Urothelium cell line (cell line): ENCODE measurements around the gene CPED1.
A peak's percentile ranks its signal among the peaks of the same experiment; 100 is the strongest.
"Not testable (repeated sequence)": the region's sequence is repeated elsewhere in the genome, so short reads cannot be mapped to it uniquely, and the experiment has no call there.

Experiments used
- DNase-seq: peaks from one replicate; pipeline ENCODE4 v3.0.0; 2011; ENCODE audit warnings: low spot score, mixed read lengths
- FAIRE-seq: peaks from 2 replicates; lab custom pipeline; 2011; peaks lifted over from hg19 to GRCh38; lab: Jason Lieb, UNC

The CPED1 gene

DNA sequence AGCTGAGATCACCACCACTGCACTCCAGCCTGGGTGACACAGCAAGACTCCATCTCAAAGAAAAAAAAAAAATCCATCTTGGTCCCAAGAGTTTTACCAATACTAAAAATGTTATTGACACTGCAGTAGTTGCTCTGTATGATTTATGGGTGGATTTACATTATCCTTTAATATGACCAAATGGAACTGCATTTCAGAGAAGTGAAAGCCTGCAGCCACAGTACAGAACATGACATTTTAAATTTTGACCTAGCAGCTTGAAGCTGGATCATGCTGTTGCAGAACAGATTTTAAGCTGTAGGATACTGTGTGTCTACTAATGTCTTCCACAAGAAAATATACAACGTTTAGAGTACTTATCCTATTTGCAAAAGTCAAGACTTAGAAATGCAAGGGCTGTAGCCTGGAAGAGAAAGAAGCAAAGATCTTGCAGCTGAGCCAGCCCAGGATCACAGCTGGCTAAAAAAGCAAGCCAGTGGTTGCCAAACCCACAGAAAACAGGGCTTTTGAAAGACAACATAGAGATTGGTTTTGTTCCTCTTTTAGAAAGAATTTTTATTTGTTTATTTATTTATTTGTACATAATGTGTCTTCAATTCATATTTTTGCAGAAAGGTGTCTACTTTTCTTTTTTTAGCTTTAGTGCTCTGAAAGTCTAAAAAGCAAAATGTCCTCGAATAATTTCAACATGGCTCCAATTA is 285.1 kb downstream of the CPED1 start:
- DNase-seq = no peak
- no peak for FAIRE-seq

DNA sequence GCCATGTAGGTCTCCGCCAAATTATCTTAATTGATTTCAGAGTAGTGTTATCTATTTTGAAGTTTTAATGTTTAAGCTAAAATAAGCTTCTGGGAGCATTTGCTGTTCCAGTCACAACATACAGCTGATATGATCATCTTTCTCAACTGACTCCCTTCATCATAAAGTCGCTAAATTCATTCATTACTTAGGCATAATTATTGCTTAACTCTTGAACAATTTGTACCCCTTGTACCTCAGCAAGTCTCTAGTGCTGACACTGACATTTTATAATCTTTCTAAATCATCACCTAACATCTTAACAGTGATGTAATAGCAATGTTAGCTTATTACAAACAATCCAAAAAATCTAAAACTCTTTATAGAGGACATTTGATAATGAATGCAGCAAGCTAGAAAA is 286.0 kb downstream of the CPED1 start:
- DNase-seq = no peak

DNA sequence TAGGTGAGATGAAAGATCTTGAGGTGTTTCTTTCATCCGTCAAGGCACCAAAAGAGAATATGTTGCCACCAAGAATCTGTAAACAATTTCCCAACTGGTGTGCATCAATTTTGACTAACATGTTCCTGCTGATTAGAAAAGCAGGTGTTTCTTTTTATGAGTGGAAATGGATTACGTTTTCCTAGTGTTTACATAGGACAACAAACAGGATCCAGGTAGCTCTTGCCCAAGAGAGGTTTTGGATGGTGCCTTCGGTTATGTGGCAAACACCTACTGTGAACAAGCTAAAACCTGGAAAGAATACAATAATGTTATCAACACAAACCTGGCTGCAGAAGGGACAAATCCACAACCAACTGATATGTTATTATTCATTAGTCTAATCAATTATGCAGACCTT is 286.7 kb downstream of the CPED1 start:
- no peak for DNase-seq
- FAIRE-seq = no peak

More for the DNA sequence above, 286.0 kb downstream of the CPED1 start:
- no peak for FAIRE-seq

DNA sequence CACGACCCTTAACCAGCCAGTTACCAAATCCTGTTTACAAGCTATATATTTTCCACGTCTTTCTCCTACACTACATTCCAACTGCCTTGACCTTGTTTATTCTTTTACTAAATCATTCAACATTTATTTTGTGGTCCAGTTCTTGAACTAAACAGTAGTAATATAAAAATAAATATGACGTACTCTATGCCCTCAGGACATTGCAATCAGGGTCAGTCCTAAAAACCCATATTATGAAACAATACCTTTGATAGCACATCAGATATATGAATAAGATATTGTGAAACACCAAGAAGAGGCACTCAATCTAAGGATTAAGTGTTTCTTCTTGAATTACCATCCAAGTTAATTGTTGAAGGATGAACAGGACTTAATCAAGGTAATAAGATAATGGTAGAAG is 287.8 kb downstream of the CPED1 start:
- no peak for DNase-seq
- FAIRE-seq = no peak

DNA sequence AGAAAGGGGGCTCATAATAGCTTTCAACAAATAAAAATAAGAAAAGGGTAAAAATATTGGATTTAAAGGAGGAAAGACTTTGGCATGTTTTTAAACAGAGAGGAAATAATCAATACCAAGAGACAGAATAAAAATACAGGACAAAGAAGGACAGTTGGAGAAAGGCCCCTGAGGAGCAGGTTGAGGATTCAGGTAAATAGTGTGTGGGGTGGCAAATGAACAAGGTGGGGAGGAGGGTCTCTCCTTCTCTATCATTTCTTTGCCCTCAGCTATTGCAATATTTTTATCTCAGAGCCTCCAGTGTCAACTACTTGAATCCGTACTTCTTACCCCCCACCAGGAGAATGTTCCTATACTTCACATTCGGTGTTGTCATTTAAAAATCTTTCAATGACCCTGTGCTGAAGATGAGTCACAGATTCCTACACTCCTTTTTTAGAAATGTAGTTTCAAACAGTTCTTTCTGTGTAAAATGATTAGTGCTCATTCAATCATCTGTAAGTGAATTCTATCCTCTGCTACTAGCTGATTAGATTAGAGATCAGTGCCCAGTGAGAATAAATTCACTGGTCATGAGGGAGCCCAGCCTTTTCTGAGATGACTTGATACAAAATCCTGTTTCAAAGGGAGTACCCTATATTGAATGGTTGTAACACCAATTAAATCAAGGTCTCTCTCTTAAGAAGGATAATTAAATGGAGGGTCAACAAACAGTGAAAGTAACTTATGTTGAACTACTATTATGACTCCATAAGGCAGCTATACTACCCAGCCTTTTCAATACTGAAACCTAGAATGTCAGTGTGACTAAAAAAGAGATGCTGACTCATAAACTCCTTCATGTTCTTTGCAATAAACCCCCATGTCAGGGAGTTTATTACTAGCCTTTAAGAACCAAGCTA is 289.9 kb downstream of the CPED1 start:
- no peak for FAIRE-seq
- DNase-seq = peak; percentile 6

DNA sequence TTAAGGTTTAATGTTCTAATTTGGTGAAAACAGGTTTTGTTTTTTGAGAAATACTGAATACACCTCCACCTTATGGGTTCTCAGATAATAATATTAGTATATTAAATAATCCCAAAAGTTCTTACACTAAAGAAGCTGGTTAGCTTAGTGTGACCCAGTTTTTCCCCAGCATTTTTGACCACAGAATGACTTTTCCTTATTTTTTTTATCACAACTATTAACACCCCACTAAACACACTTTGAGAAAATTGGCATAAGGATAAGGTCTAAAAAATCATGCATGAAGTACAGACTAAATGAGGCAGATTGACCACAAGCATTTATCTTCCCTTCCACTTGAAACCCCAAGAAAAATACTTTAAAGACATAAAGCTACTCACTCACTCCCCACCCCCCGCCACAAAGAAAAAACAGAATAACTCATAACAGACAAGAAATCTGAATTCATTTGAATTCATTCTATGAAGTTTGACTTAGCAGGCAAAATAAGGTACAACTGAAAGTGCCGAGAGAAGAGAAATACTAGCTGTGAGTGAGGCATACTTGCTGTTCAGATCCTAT is 290.6 kb downstream of the CPED1 start:
- DNase-seq (no peak), FAIRE-seq (no peak)

DNA sequence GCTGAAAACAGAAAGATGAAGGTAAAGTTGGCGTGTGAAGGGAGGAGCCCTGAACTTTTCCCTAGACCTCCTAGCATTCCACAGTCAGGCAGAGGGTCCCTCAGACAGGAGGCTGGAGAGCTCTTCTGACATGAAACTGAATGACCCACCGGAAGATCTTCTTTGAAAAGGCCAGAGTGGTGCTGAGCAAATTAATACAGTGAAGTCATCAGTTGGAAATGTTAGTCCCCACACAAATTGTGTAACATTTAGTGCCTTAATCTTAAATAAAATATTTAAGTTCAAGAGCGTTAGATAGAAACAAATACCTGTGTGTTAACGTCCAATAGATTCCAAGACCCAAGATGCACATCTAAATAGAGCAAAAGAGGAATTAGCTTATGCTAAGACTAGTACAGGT is 291.3 kb downstream of the CPED1 start:
- FAIRE-seq (no peak), DNase-seq (no peak)

DNA sequence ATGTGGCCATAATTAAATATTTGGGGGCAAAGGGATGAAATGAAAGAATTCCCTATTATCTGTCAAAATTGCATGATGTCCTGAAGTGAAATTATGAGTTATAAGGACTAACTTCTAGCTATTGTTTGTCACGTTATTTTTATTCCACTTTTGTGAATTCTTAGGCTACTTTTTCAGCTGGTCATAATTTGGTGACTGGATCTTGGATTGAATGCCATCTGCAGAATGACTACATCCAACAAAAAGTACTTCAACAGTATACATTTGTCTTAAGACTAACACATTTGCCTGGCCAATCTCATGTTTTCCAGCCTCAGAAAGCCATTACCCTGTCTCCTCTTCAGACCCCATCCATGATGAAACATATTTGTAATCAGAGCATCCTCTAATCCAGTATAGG is 292.1 kb downstream of the CPED1 start:
- DNase-seq (no peak), FAIRE-seq (no peak)

DNA sequence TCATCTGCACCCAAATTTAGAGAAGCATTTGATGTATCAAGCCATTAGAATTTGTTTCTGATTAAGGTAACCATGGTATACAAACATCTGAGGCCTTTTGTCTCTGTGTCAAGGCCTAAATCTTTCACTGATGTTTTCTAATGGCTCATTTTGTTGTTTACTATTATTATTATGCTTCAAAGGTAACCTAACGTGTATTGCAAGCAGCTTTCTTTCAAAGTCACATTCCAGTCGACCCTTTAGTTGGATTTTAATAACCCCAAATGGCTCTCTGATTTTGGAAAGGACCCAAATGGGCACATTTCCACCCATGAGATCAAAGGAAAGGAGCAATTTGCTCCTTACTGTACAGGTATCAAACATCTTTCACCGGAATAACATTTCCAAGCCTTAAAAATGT is 293.6 kb downstream of the CPED1 start:
- FAIRE-seq = no peak
- no peak for DNase-seq

DNA sequence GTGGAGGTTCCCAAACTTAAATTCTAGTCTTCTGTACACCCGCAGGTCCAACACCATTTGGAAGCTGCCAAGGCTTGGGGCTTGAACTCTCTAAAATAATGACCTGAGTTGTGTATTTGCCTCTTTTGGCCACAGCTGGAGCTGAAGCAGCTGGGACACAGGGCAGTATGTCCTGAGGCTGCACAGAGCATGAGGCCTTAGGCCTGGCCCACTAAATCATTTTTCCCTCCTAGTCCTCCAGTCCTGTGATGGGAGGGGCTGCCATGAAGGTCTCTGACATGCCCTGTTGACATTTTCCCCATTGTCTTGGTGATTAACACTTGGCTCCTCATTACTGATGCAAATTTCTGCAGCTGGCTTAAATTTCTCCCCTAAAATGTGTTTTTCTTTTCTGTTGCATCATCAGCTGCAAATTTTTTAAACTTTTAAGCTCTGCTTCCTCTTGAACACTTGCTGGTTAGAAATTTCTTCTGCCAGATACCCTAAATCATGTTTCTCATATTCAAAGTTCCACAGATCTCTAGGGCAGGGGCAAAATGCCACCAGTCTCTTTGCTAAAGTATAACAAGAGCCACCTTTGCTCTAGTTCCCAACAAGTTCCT is 296.7 kb downstream of the CPED1 start:
- DNase-seq = no peak
- FAIRE-seq = no peak

DNA sequence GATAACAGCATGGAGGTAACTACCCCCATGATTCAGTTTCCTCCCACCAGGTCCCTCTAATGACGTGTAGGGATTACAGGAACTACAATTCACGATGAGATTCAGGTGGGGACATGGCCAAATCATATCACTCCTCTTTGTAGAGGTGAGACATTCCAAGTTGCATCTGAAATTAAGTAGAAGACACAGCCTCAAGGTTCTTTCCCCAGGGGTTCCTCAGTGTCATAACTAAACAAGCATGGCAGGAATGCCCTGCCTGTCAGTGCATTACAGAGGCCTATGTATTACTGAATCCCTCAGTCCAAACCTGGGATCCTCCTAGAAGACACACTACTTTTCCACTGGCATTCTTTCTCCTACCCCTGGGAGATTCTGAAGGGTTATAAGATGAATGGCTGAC is 297.7 kb downstream of the CPED1 start:
- FAIRE-seq (no peak), DNase-seq (no peak)

DNA sequence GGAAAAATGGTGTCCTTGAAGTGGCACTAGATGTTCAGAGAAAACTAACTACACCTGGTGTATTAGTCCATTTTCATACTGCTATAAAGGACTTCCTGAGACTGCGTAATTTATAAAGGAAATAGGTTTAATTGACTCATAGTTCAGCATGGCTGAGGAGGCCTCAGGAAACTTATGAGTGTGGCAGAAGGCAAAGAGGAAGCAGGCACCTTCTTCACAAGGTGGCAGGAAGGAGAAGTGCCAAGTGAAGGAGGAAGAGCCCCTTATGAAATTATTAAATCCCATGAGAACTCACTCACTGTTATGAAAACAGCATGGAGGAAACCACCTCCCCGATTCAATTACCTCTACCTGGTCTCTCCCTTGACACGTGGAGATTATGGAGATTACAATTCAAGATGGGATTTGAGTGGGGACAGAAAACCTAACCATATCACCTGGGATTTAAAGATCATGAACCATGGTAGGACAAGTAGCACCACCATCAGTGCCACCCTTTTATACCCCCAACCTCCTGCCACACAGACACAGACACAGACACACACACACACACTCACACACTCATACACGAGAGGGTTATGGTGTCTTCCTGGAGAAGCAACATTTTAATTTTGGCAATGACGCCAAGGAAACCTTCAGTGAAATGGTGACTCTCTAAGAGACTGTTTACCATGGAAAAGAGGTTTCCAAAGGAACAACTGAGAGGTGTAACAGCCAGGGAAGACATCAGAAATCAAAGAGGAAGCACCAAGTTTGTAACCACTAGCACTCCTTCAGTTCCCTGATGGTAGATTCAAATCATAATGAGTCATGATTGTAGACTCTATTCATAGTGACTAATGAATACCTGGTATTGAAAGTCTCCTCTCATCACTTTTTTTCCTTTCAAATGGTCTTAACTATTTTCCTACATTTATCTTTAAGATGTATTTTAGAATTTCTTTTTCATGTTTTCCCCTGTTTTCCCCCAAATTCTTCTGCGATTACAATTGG is 298.5 kb downstream of the CPED1 start:
- FAIRE-seq (no peak), DNase-seq (peak; percentile 15)

DNA sequence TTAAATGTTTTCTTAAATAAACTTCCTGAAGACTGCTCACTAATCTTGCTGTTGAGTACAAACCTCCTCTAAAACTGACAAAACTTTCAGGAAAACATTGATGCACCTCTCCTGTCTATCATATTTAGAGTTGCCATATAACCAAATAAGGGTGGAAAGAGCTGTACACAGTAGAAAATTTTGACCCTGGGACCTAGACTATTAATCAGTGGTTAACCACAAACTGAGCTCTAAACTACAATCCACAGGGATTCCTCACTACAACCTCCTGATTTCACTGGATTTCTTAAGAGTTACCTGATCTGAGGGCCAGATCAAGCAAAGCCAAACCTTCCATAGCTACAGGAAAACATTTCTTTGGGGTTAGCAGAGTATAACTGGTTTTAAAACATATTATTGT is 300.4 kb downstream of the CPED1 start:
- DNase-seq (peak; percentile 23), FAIRE-seq (no peak)

DNA sequence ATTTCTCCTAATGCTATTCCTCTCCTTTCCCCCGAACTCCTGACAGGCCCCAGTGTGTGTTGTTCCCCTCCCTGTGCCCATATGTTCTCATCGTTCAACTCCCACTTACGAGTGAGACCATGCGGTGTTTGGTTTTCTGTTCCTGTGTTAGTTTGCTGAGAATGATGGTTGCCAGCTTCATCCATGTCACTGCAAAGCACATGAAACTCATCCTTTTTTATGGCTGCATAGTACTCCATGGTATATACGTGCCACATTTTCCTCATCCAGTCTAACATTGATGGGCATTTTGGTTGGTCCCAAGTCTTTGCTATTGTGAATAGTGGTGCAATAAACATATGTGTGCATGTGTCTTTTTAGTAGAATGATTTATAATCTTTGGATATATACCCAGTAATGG is 301.4 kb downstream of the CPED1 start:
- not testable (repeated sequence) for FAIRE-seq

DNA sequence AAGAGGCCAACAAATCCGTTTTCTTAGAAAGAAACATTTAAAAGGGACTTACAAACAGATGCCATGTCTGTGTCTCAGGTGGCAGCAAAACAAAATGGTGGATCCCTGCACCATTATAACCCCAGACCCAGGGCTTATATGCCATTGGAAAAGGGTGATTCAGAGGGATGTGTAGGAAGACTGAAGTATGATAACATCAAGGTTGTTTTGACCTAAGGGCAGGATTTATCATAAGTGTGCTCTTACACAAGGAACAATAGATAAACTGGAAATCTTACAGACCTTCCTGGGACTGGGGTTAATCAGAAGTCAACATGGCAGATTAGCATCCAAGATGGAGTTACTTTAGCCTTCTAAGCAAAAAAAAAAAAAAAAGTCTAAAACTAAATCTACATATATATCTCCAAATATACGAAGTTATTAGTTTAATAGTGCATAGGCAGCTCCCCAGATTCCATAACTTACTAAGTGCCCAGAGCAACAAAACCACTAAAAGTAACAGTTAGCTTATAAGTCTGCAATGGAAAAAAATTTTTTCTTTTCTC is 306.0 kb downstream of the CPED1 start:
- DNase-seq (no peak), FAIRE-seq (no peak)

More for the DNA sequence above, 301.4 kb downstream of the CPED1 start:
- DNase-seq = not testable (repeated sequence)

DNA sequence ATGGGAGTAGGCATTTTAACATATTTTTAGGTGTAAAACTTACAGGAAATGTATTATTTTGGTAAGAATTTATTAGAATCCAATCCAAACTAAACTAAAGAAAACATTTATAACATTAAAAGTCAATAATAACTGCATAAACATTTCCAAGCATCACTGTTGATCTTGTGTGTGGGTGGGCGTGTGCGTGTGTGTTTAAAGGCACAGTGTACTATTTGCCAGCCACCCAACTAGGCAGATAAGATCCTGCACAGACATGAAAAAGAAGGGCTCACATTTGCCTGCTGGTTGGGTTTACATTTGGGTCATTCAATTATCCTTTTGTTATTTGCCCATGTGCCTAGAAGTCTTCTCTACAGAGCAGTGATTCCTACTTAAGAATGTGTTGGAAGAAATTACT is 309.3 kb downstream of the CPED1 start:
- no peak for FAIRE-seq

DNA sequence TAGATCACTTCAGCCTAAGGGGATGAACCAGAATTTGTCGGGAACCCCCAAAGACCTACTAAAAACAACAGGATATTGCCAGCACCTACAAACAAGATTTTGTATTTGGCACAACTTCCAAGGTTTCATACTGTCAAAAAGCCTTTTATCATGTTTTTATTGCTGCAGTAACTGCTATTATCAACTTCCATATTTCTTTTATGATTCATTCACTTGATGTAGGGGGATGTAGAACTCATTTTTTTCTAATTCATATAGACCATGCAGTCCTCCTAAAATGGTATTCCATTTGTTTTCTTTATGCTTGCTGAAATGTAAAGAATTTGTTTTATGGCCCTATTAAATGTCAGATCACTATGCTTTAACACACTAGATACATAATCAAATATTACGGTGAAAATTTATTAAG is 310.3 kb downstream of the CPED1 start:
- DNase-seq = no peak
- no peak for FAIRE-seq

More for the DNA sequence above, 309.3 kb downstream of the CPED1 start:
- DNase-seq = no peak

DNA sequence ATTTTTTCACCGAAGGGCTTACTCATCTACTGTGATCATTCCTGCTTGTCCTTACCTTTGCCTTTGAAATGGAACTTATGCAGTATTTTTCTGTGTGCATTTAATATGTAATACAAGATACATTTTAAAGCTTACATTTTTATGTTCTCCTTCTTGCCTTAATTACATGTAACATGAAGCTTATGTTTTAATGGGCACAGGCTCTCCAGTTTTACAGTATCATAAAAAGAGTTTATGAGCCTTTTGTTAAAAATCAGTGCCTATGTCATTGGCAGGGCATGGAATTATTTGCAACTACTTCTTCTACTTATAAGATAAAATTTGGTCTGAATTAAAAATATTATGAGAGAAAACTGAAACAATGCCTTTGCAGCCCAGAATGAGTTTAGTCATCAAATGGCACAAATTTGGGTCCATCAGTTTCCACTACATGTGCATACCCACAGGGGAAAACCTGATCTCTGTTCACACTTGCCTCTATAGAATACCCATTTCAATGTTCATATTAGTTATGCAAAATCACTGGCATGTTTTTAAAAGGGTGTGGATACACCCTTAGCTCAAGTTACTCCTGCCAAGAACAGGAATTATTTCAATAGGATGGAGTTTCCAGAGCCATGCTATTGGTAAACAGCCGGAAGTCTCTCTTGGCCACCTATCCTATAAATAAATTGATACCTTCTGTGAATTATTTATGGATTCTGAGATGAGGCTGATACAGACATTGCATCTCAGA is 312.3 kb downstream of the CPED1 start:
- DNase-seq (no peak), FAIRE-seq (no peak)
